CD4-positive, alpha-beta T cell treated with Interleukin-21 for 1 hour (primary cell): ENCODE data around the gene PTPN13.
"Not testable (repeated sequence)": the region's sequence is repeated elsewhere in the genome, so short reads cannot be mapped to it uniquely, and the experiment has no call there.

Experiments
- DNase-seq: peaks from one replicate; pipeline ENCODE4 v3.0.0-alpha.2; 2020

PTPN13 gene

DNA sequence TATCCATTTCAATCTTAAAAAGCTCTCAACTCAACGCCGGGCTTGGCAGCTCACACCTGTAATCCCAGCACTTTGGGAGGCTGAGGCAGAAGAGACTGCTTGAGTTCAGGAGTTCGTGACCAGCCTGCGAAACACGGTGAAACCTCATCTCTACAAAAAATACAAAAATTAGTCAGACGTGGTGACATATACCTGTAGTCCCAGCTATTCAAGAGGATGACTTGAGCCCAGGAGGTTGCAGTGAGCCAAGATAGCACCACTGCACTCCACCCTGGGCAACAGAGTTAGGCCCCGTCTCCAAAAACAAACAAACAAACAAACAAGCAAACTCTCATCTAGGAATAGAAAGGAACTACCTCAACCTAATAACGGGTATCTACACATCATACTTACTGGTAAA lies 50.8 kb downstream of the PTPN13 start:
- DNase-seq = no peak

DNA sequence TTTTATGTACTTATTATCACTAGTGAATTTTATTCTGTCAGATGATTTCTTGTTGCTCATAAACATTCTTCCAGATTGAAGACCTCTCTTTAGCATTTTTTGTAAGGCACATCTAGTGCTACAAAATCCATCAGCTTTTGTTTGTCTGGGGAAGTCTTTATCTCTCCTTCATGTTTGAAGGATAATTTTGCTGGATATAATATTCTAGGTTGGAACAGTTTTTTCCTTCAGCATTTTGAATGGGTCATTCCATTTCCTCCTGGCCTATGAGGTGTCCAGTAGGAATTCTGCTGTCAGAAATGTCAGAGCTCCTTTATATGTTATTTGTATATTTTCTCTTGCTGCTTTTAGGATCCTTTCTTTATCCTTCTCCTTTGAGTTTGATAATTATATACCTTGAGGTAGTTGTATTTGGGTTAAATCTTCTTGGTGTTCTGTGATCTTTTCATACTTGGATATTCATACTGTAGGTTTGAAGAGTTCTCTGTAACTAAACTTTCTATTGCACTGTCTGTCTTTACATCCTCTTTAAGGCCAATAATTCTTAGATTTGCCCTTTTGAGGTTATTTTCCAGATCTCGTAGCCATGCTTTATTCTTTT lies 58.3 kb downstream of the PTPN13 start:
- no peak for DNase-seq

DNA sequence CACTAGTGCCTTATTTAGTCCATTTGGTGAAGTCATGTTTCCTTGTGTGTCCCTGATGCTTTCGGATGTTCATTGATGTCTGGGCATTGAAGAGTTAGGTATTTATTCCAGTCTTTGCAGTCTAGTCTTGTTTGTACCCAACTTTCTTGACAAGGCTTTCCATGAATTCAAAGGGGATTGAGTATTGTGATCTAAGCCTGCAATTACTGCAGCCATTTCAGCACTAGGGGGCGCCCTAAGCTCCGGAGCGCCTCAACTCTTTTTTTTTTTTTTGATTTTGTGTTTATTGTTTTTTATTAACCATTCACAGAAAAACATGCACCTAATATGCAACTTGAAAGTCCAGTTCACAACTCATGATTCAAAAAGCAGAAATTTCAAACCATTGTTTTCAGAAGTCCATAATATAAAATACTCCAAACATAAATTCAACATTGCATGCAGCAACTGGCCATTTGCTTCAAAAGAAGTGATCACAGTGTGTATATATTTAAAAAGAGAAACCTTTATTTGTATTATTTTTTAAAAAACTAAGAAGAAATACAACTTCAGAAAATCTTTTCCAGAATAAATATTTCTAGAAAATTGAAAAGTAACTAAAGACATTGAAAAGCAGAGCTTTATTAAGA lies 59.2 kb downstream of the PTPN13 start:
- DNase-seq = no peak

DNA sequence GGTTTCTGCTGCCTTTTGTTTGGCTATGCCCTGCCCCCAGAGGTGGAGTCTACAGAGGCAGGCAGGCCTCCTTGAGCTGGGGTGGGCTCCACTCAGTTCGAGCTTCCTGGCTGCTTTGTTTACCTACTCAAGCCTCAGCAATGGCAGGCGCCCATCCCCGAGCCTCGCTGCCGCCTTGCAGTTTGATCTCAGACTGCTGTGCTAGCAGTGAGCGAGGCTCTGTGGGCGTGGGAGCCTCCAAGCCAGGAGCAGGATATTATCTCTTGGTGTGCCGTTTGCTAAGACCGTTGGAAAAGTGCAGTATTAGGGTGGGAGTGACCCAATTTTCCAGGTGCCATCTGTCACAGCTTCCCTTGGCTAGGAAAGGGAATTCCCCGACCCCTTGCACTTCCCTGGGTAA lies 62.7 kb downstream of the PTPN13 start:
- not testable (repeated sequence) for DNase-seq

DNA sequence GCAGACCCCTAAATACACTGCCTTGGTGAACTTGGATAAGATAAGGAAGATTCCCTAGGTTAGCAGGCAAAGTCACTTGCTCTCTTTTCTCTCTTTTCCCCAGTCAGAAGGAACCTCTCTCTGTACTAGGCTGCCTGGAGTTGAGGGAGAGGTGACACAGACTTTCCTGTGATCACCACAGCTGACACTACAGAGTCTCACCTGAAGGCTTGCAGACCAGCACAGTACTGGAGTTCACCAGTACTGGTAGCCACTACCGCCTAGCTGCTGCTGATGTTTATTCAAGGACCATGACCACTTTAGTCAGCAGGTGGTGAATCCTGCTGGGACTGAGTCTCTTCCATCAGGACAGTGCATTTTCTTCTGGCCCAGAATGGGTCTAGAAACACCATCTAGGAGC lies 63.3 kb downstream of the PTPN13 start:
- no peak for DNase-seq

DNA sequence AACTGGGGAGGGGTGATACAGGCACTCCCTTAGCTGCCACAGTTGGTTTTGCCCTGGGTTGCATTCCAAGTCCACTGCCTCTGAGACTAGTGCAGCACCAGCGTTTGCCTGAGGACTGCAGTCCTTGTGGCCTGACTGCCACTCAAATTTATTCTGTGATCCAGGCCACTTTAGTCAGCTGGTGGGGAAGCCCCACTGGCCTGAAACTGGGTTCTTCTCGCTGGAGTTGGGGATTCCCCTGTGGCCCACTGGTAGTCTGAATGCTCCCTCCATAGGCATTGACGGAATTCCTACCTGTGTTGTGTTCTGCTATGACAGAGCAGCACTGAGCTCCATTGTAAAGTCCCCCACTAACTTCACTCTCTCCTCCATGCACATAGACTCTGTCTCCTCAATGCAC lies 63.8 kb downstream of the PTPN13 start:
- DNase-seq = no peak

DNA sequence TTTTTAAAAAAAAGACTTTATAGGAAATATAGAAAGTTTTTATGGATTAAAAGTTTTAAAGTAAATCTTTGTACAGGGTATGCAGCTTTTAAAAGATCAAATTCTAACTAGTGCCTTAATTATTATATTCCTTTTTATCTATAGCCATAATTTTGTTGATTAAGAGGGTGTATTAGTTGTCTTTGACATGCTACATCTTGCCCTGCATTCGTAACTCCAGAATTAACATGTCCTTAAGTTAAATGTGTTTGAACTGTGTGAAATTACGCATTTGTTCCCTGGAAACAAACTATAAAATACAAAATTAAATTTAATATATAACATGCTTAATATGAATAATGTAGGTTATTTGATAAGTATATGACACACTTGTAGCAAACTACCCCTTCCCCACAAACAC lies 66.3 kb downstream of the PTPN13 start:
- DNase-seq = no peak

DNA sequence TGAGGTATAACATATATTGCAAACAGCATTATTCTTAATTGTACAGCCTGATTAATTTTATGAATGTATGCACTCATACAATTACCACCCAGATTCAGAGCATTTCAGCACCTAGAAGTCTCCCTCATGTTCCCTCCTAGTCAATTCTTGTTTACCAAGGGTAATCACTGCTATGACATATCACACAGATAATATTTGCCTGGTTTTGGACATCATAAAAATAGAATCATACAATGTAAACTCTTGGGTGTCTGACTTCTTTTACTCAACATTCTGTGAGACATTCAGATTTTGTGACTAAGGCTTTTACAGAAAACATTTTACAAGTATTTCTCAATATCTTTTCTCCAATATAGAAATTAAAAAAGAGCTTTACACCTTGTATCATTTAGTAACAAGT lies 66.9 kb downstream of the PTPN13 start:
- DNase-seq = no peak

DNA sequence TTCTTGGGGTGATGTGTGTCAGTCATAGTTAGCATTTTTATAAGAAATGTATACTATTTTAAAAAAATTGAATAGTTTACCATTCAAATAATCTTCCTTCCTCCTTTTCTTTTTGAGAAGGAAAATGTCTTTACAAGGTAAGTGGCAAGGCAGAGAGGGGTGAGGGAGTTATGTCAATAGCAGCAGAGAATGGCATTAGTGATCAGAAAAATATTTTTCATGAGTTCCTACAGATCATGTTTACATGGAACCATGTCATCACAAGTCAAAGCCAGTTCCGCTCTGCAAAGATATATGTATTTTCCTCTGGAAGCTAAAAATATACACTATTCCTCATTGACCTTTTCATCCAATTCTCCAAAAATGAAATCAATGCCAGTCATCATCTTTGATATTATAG lies 67.3 kb downstream of the PTPN13 start:
- no peak for DNase-seq

DNA sequence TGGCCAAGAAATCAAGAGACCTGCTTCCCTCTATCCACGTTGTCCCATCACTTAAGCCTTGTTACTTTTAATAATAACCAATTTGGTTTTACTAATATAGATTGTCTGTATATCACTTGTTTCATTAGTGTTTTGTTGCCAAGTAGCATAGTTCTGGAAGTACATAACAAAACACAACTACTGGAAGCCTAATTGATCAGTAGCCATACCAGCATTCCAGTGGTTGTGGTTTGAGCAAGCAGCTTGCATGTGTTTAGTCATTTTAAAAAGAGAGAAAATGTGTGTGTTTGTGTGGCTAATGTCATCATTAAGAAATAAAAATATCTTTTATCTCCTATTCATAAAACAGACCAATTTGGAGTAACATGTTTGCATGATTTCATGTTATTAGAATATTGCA lies 70.8 kb downstream of the PTPN13 start:
- no peak for DNase-seq

DNA sequence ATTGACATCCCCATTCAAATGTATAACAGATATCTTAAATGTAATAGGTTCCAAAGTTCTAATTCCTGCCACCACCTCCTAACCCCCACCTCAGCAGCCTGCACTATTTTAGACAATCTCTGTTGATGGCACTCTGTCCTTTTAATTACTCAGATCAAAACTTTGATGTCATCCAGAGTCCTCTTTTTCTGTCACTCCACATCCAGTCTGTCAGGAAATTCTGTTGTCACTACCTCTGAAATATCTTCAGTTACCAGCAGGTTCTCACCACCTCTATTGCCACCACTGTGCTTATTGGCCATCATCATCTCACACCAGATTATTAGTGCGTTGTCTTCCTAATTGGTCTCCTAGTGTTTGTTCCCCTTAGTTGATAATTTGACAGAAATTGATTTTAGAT lies 76.2 kb downstream of the PTPN13 start:
- DNase-seq = no peak

DNA sequence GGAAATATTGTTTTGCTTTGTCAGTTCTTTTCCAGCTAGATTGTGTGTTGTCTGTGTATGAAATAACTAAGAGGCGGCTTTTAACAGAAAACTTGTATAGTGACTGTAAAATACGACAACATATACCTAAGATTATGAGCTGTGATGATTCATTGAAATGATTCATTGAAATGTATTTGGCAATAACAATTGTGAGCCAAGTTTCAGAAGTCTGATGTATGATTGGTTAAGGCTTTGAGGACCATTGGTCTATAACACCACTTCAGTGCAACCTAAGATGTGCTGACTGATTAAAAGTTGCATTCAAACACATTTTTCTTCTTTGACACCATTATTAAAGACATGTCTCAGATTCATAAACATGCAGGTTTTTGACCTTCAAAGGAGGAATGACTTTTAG lies 76.6 kb downstream of the PTPN13 start:
- no peak for DNase-seq

DNA sequence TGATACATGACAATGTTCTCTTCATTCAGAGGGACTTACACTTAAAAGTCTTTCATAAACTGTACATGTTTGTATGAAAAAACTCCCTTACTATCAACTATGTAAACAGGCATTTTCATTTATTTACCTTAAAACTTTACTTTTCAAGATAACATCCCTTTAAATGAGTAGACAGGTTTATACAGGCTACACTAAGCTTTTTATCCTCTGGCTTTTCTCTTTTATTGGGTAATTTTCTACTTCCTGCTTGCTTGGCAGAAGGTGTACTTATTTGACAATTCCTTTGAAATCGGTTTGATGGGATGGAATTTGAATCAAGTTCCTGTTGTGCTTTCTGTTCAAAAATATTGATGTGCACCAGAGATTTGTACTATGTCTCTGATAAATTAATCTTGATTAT lies 81.4 kb downstream of the PTPN13 start:
- no peak for DNase-seq

DNA sequence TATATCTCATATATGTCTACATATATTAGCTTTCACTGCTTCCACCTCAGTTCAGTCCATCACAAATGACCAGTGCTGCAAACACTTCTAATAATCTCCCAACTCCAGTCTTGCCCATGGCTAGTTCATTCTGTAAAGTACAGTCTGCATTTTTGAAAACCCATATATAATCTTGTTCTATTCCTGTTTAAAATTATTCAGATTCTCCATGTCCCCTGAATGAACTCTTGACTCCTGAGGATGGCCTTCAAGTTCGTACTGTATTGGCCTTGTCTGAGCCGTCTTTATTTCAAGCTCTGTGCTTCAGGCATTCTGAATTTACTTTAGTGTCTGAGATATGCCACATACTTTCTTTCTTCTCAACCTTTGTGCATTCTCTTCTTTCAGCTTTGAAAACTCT lies 84.7 kb downstream of the PTPN13 start:
- no peak for DNase-seq

DNA sequence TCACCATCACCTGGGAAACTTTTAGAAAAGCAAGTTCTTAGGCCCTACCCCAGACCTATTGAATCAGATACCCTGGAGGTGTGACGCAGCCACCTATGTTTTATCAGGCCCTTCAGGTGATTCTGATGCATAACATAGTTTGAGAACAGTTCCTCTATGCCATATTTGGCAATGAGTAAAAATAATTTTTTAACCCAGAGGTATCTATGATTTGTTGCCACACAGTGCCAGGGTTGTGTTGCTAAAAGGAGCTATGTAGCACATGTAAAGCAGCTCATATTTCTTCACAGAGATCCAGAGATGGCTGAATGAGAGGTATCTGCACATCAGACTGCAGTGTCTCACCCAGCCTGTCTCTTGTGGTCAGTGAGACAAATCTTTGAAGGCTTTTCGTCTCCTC lies 85.3 kb downstream of the PTPN13 start:
- DNase-seq = no peak

DNA sequence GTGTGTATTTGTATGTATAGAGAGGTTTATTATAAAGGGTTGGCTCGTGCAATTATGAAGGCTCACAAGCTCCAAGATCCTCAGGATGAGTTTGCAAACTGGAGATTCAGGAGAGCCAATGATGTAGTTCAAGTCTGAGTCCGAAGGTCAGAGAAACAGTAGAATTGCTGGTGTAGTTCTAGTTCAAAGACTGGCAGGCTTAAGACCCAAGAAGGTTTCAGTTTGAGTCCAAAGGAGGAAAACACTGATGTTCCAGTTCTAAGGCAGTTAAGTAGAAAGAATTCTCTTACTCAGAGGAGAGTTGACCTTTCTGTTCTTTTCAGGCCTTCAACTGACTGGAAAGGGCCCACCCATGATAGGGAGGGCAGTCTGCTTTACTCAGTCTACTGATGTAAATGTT lies 89.1 kb downstream of the PTPN13 start:
- DNase-seq = no peak

DNA sequence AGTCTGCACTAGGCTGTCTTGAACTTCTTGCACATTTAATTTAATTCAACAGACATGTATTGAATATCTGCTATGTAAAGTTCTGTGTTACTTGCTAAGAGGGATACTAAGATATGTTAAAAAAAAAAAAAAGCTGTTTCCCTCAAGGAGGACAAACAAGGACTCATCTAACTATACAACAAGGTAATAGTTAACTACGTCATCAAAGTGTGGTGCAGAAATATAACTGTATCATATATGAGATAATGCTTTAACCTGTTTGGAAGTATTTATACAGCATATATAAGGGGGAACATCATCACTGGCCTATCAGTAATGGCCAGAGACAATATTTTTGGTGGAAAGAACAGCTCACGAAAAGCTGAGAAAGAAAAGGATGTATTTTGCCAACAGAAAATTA lies 89.9 kb downstream of the PTPN13 start:
- no peak for DNase-seq

DNA sequence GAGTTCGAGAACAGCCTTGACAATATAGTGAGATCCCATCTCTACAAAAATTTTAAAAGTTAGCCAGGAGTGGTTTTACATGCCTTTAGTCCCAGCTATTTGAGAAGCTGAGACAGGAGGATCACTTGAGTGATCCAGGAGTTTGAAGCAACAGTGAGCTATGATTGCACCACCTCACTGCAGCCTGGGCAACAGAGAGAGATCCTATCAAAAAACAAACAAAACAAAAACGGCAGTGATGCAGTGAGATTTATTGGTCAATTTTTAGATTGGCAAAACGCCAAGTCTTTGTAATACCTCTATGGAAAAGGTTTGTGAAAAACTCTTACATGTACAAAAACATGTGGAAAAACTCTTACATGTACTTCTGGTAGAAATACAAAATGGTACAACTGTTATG lies 91.3 kb downstream of the PTPN13 start:
- no peak for DNase-seq

DNA sequence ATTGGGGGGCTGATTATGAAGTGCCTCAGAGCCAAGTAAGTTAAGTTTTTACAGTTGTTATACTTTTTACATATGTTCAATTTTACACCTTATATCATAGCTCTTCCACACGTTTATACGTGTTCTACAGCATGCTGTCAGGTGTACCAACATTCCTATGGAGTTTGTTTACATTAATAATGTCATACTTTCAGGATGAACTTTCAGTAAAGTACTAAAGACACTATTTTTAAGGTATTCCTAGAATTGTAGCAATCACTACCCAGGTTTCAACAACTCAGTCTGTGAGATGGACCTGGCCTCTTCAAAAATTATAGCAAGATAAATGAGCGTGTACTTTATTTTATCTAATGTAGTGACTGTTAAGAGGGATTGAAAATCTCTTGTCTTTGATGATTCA lies 92.6 kb downstream of the PTPN13 start:
- no peak for DNase-seq

DNA sequence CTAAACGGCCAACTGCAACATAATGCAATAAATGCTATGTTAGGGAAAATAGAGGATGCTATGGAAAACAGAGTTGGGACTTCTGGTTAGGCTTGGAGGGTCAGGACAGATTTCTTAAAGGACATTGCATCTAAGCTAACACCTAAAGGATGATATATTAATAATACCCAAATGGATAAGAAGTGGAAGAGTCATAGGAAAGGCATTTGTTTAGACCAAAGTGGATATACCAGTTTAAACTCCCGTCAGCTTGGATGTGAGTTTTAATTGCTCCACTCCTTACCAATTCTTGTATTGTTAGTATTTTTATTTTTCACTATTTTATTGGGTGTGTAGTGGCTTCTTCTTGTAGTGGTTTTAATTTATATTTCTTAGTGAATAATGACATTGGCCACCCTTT lies 93.9 kb downstream of the PTPN13 start:
- DNase-seq = no peak

DNA sequence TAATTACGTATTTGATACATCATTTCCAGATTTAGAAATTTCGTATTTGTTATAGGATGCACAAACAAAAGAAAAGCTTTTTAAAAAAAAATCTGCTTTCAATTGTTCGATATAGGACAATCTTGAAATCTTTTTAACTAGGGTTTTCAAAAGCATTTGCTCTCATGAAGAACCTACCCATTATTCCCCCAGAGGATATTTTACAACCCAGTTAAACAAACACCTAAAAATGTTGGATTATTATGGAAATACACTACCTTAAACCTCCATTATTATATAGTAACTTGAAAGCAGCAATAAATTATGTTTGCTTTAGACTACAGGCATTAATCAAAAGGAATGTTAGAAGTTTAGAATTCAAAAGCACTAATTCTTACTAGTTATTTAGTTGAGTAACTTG lies 110.5 kb downstream of the PTPN13 start:
- no peak for DNase-seq

DNA sequence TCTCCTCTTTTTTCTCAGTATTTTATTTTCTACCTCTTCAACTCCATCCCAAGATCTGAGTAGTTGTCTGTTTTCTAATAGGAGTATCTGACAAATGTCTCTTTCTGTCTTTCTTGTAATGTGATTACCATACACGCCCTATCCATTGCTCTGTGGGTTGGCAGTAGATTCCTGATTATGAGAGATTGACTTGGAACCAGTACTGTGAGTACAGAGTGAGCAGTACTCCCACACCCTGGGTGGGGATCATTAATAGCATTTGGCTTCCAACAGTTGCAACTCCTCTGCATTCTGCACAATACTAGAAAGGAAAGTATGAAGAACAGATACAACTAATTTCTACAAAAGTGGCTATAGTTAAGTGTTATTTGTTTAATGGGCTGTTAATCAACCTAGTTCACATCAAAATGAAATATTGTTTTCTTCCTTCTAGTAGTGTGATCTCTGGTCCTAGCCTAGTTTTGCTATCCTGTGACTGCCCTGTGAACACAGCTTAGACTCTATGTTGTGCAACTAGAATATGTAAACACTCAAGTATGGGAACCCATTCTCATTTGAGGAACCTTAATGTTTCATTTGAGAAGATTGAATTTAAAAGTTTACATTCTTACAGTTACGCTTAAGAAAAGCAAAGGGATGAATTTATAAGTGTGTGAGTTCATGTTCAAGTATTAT lies 112.9 kb downstream of the PTPN13 start:
- no peak for DNase-seq

DNA sequence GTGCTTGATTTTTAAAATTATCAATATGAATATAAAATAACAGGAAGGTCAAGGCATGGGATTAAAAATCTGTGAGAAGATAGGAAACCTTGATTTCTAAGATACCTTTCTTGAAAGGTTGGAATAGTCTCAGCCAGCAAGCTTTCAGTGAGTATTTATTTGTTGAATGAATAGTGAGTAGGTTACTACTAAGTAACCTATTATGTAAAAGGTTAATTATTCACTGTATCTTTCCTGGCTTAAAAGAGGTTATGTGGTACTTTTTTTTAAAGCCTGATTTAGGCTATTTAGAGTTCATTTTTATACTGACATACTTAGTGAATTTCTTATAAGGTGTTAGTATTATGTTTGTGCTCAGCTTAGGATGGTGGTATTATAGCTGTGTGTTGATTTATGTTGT lies 123.5 kb downstream of the PTPN13 start:
- DNase-seq = no peak

DNA sequence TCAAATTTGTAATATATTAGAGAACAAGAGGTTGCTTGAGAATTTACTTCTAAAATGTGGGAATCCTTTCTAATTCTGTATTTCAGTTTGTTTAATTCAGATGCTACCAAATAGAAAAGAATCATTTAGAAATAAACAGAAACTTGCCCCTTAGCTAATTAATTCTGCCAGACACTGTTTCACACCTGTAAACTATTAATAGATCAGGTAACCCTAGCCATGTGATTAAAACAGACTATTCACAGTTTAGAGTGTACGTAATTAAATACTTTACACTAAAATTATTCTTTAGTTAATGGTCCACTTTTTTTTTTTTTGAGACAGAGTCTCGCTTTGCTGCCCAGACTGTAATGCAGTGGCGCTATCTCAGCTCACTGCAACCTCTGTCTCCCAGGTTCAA lies 124.0 kb downstream of the PTPN13 start:
- DNase-seq = no peak

DNA sequence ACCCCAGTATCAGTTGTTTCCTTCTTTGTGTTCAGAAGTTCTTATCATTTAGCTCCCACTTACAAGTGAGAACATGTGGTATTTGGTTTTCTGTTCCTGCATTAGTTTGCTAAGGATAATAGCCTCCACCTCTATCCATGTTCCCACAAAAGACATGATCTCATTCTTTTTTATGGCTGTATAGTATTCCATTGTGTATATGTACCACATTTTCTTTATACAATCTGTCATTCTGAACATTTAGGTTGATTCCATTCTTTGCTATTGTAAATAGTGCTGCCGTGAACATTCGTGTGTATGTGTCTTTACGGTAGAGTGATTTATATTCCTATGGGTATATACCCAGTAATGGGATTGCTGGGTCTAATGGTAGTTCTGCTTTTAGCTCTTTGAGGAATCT lies 125.0 kb downstream of the PTPN13 start:
- not testable (repeated sequence) for DNase-seq
